WTC11 (cell line): ENCODE measurements around the gene CHADL.

ENCODE experiments used
- E2F1 ChIP-seq: sonication (generic); formaldehyde crosslinking; IDR thresholded peaks from 2 replicates; pipeline ENCODE4 v1.8.0; 2022; ENCODE audit warnings: mild to moderate bottlenecking, missing genetic modification reagents
- E2F4 ChIP-seq: sonication (generic); formaldehyde crosslinking; IDR thresholded peaks from 2 replicates; pipeline ENCODE4 v1.8.1; 2022; ENCODE audit warnings: low read depth, mild to moderate bottlenecking, moderate library complexity, missing genetic modification reagents, borderline replicate concordance
- NR1H2 ChIP-seq: sonication (generic); formaldehyde crosslinking; IDR thresholded peaks from 2 replicates; pipeline ENCODE4 v1.9.0; 2021; ENCODE audit warnings: mild to moderate bottlenecking, moderate library complexity, missing genetic modification reagents
- SP1 ChIP-seq: sonication (generic); formaldehyde crosslinking; conservative IDR thresholded peaks from 2 replicates; pipeline ENCODE4 v1.8.1; 2022; ENCODE audit warnings: missing genetic modification reagents
- USF1 ChIP-seq: sonication (generic); formaldehyde crosslinking; IDR thresholded peaks from 2 replicates; pipeline ENCODE4 v1.8.0; 2022; ENCODE audit warnings: mild to moderate bottlenecking, missing genetic modification reagents
- USF2 ChIP-seq: sonication (generic); formaldehyde crosslinking; IDR thresholded peaks from 2 replicates; pipeline ENCODE4 v1.8.1; 2023; ENCODE audit warnings: mild to moderate bottlenecking, missing genetic modification reagents, moderate library complexity
- ZNF263 ChIP-seq: sonication (generic); formaldehyde crosslinking; IDR thresholded peaks from 2 replicates; pipeline ENCODE4 v1.8.1; 2022; ENCODE audit warnings: low read depth, mild to moderate bottlenecking, moderate library complexity, missing genetic modification reagents
- TF ChIP-seq, protein P1 (sequence below): fragments of 200-600 bp; IDR thresholded peaks from 2 replicates; pipeline ENCODE4 v1.8.0; 2022; ENCODE audit warnings: antibody characterized with exemption
- TF ChIP-seq, protein P2 (sequence below): sonication (generic); formaldehyde crosslinking; IDR thresholded peaks from 2 replicates; pipeline ENCODE4 v1.8.1; 2023; ENCODE audit warnings: mild to moderate bottlenecking, moderate library complexity, missing genetic modification reagents
- TF ChIP-seq, protein P3 (sequence below): sonication (generic); formaldehyde crosslinking; IDR thresholded peaks from 2 replicates; pipeline ENCODE4 v1.8.1; 2022; ENCODE audit warnings: missing genetic modification reagents, borderline replicate concordance

- TF ChIP-seq E2F1 (no peak), ZNF263 (no peak), SP1 (CRISPR knock-in tag) (no peak), USF1 (CRISPR knock-in tag) (no peak), NR1H2 (no peak), E2F4 (no peak), USF2 (CRISPR knock-in tag) (no peak)
- TF ChIP-seq, protein P1, sequence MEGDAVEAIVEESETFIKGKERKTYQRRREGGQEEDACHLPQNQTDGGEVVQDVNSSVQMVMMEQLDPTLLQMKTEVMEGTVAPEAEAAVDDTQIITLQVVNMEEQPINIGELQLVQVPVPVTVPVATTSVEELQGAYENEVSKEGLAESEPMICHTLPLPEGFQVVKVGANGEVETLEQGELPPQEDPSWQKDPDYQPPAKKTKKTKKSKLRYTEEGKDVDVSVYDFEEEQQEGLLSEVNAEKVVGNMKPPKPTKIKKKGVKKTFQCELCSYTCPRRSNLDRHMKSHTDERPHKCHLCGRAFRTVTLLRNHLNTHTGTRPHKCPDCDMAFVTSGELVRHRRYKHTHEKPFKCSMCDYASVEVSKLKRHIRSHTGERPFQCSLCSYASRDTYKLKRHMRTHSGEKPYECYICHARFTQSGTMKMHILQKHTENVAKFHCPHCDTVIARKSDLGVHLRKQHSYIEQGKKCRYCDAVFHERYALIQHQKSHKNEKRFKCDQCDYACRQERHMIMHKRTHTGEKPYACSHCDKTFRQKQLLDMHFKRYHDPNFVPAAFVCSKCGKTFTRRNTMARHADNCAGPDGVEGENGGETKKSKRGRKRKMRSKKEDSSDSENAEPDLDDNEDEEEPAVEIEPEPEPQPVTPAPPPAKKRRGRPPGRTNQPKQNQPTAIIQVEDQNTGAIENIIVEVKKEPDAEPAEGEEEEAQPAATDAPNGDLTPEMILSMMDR, result no peak
- TF ChIP-seq, protein P2, sequence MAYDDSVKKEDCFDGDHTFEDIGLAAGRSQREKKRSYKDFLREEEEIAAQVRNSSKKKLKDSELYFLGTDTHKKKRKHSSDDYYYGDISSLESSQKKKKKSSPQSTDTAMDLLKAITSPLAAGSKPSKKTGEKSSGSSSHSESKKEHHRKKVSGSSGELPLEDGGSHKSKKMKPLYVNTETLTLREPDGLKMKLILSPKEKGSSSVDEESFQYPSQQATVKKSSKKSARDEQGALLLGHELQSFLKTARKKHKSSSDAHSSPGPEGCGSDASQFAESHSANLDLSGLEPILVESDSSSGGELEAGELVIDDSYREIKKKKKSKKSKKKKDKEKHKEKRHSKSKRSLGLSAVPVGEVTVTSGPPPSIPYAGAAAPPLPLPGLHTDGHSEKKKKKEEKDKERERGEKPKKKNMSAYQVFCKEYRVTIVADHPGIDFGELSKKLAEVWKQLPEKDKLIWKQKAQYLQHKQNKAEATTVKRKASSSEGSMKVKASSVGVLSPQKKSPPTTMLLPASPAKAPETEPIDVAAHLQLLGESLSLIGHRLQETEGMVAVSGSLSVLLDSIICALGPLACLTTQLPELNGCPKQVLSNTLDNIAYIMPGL, result no peak
- TF ChIP-seq, protein P3, sequence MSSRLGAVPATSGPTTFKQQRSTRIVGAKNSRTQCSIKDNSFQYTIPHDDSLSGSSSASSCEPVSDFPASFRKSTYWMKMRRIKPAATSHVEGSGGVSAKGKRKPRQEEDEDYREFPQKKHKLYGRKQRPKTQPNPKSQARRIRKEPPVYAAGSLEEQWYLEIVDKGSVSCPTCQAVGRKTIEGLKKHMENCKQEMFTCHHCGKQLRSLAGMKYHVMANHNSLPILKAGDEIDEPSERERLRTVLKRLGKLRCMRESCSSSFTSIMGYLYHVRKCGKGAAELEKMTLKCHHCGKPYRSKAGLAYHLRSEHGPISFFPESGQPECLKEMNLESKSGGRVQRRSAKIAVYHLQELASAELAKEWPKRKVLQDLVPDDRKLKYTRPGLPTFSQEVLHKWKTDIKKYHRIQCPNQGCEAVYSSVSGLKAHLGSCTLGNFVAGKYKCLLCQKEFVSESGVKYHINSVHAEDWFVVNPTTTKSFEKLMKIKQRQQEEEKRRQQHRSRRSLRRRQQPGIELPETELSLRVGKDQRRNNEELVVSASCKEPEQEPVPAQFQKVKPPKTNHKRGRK (CRISPR knock-in tag), result no peak
These were observed 39.3 kb upstream of the CHADL start for GRCh38 chr22:41280065-41280464.
